GM19035 (cell line): ENCODE results near the gene CDK2AP2.
A peak's percentile ranks its signal among the peaks of the same experiment; 100 is the strongest.
"Not testable (repeated sequence)": the region's sequence is repeated elsewhere in the genome, so short reads cannot be mapped to it uniquely, and the experiment has no call there.

Experiments
- ATAC-seq: cut with Tn5 transposase; IDR thresholded peaks from one replicate; pipeline ENCODE4 v1.9.1; 2021; ENCODE audit not compliant: unreplicated experiment

The CDK2AP2 gene, protein sequence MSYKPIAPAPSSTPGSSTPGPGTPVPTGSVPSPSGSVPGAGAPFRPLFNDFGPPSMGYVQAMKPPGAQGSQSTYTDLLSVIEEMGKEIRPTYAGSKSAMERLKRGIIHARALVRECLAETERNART

GRCh38 chr11:67507864-67508485 is at the start of gene CDK2AP2:
CDK2AP2 (minus strand) TSS chr11:67508162; CDS start chr11:67508082, 80 bp downstream.
- peak; percentile 65 for ATAC-seq

DNA sequence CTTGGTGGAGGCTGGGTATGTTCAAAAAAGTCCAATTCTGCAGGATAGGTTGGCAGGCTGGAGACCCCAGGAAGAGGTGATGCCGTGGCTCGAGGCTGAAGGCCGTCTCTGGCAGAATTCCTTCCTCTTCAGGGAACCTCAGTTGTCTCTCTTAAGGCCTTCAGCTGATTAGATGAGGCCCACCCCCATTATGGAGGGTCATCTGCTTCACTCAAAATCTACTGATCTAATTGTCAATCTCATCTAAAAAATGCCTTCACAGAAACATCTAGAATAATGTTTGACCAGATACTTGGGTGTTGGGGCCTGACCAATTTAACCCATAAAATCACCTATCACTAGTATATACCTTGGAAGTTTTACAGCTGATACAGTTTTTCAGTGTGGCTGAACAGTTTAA is 48.3 kb upstream of the CDK2AP2 start:
- no peak for ATAC-seq

DNA sequence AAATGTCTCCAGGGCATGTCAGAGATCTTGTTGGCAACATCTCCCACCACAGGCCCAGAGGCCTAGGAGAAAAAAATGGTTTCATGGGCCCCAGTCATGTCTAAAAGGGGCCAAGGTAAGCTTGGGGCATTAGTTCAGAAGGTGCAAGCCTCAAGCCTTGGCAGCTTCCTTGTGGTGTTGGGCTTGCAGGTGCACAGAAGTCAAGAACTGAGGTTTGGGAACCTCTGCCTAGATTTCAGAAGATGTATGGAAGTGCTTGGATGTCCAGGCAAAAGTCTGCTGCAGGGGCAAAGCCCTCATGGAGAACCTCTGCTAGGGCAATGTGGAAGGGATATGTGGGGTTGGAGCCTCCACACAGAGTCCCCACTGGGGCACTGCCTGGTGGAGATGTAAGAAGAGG is 43.7 kb upstream of the CDK2AP2 start:
- not testable (repeated sequence) for ATAC-seq

GRCh38 chr11:67551127-67551526 is 43.2 kb upstream of the CDK2AP2 start:
- no peak for ATAC-seq

GRCh38 chr11:67548555-67549110 is 40.7 kb upstream of the CDK2AP2 start:
- ATAC-seq = no peak

DNA sequence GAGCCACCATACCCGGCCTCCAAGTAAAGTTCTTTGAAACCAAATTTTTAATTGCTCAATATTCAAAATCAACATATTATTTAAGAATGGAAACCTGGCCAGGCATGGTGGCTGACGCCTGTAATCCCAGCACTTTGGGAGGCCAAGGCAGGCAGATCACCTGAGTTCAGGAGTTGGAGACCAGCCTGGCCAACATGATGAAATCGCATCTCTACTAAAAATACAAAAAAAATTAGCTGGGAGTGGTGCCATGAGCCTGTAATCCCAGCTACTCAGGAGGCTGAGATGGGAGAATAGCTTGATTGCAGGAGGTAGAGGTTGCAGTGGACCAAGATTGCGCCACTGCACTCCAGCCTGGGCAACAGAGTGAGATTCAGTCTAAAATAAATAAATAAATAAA is 40.1 kb upstream of the CDK2AP2 start:
- not testable (repeated sequence) for ATAC-seq

DNA sequence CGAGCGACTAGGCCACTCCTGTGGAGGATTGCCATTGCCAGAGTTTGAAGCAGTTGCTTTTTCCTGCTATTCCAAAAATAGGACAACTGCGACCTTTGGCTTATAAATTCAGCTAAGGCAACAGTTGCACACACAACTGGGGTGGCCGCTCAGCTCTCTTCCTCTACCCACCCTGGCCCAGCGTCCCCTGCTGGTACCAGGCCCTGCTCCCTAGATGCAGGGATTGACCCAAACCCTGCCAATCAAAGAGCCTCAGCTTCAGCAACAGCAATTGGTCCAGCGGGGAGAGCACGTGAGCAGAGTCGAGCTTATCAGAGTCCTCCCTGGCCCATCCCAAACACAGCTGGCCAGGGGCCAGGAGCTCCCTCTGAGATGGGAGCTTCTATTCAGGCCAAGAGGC is 37.3 kb upstream of the CDK2AP2 start:
- no peak for ATAC-seq

GRCh38 chr11:67544616-67545242 is 36.8 kb upstream of the CDK2AP2 start:
- ATAC-seq = no peak

DNA sequence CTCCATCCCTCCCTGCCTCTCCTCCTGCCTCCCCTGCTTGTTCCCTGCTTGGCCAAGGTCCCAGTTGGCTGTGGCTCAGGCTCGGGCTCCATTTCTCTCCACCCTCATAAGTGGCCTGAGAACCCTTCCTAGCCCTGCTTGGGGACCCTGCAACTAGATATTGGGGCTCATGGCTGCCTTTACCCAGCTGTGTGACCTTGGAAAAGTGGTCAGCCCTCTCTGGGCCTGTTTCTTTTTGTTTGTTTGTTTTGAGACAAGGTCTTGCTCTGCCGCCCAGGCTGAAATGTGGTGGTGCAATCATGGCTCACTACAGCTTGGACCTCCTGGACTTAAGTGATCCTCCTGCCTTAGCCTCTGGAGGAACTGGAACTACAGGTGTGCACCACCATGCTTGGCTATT is 35.6 kb upstream of the CDK2AP2 start:
- no peak for ATAC-seq

GRCh38 chr11:67542971-67543370 is 35.0 kb upstream of the CDK2AP2 start:
- ATAC-seq = no peak

GRCh38 chr11:67542169-67542568 is 34.2 kb upstream of the CDK2AP2 start:
- no peak for ATAC-seq

- ATAC-seq = no peak
Measured at GRCh38 chr11:67541198-67541597, 33.2 kb upstream of the CDK2AP2 start.

- ATAC-seq = no peak
Measured at GRCh38 chr11:67539550-67539949, 31.6 kb upstream of the CDK2AP2 start.

GRCh38 chr11:67538823-67539505 is 31.0 kb upstream of the CDK2AP2 start:
- ATAC-seq = no peak

- ATAC-seq = no peak
Measured at GRCh38 chr11:67538306-67538705, 30.3 kb upstream of the CDK2AP2 start.

- no peak for ATAC-seq
Measured at GRCh38 chr11:67535561-67535960, 27.6 kb upstream of the CDK2AP2 start.

DNA sequence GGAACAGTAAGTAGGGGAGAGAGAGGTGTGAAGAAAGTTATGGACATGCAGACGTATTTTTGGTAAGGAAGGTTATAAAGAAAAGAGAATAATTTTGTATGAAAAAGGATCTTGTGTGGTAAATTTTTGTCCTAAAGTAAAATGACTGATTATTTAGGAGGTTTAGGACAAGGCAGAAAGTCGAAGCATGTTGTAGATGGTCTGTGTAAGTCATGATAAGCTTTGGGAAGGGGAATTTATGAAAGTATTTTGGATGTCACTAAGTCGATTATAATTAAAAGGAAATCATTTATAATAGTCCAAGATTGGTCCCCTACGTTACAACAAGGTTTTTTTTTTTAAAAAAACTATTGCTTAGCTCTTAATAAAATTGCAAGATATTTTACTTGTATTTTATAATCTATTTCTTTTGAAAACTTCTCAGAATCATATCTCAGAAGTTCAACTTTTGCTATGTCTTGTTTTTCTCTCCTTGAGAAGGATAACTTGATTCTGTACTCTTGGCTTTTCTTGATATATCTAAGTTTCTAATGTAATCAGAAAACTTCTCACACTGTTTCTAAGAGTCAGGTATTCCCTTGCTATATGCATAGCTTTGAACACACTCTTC is 26.2 kb upstream of the CDK2AP2 start:
- ATAC-seq = no peak

DNA sequence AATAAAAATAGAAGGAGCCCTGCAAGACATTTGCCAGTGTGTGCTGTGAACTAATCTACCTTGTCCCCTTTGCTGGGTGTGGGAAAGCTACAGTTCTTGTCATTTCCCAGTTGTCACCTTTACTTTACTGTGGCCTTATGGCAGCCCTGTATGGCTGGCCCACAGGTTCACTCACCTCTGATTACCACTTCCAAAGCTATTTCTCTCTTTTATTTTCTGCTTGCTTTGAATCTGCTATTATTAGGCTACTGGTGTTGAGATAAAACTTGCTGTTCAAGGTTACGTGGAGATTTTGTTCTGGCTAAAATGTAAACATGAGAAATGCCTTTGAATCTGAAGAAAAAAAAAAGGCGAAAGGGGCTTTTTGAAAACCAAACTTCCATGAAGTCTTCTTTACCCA is 24.9 kb upstream of the CDK2AP2 start:
- ATAC-seq = no peak

GRCh38 chr11:67530282-67530592 is 22.3 kb upstream of the CDK2AP2 start:
- ATAC-seq = no peak

GRCh38 chr11:67528376-67528775 is 20.4 kb upstream of the CDK2AP2 start:
- ATAC-seq = no peak

- no peak for ATAC-seq
Measured at GRCh38 chr11:67525275-67525976, 17.5 kb upstream of the CDK2AP2 start.
